ENCODE results near the gene OR6M1. TPM values are rescaled to one million over a fixed set of nuclear protein-coding genes. Genes with fewer than 3 reads are reported as not detected.

Gene OR6M1
- polyA plus RNA-seq, 1 of the 3 experiments (the other 2 are of a cell fraction) = not detected

DNA sequence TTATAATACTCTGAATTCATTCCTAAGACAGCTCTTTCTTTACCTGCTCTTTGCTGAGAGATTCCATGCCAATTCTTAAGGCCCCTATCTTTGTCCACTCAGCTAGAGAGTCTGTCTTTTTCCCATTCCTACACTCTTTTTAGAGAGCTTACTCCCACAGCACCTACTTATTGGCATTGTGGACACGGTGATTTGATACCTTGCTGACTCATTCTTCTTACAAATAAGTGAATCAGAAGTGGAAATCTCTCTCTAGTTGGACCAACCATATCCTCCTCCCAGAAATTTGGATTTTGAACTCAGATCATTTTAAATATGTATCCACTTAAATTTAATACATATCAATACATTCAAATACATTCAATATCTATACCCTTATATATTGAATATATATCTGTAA is 32.5 kb upstream of the OR6M1 start:
- POLR2A ChIA-PET = no interaction called here
- H3K9me2 ChIP-seq = no peaks in the 10 kb centered on the region
- H4K20me1 ChIP-seq (ENCODE audit: insufficient read depth) = no peaks in the 10 kb centered on the region
- H3K79me2 ChIP-seq (ENCODE audit: insufficient read depth) = no peaks in the 10 kb centered on the region
- no peak overlapping the region for H3K4me3 ChIP-seq (ENCODE audit: low read depth in 2 of 2, low read length in 1 of 2)
- CTCF ChIA-PET = no interaction called here
- H3F3A ChIP-seq (replicated peaks; ENCODE audit: insufficient read depth) = no peaks in the 10 kb centered on the region
- H3K9me3 ChIP-seq = no peaks in the 10 kb centered on the region
- TF ChIP-seq FOXJ3 (CRISPR knock-in tag; IDR thresholded peaks at IDR 0.05) = no peak
- no peak for TF ChIP-seq JUND (IDR thresholded peaks at IDR 0.05)
- TF ChIP-seq MXI1 (IDR thresholded peaks at IDR 0.05; ENCODE audit: low read depth, low read length) = no peak
- TF ChIP-seq CHD2 (IDR thresholded peaks at IDR 0.05; ENCODE audit: low read length, partially characterized antibody) = no peak
- TF ChIP-seq, protein P1, sequence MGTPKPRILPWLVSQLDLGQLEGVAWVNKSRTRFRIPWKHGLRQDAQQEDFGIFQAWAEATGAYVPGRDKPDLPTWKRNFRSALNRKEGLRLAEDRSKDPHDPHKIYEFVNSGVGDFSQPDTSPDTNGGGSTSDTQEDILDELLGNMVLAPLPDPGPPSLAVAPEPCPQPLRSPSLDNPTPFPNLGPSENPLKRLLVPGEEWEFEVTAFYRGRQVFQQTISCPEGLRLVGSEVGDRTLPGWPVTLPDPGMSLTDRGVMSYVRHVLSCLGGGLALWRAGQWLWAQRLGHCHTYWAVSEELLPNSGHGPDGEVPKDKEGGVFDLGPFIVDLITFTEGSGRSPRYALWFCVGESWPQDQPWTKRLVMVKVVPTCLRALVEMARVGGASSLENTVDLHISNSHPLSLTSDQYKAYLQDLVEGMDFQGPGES (IDR thresholded peaks at IDR 0.05; ENCODE audit: low read depth, low read length) = no peak
- no peak for TF ChIP-seq RCOR1 (IDR thresholded peaks at IDR 0.05; ENCODE audit: low read length)
- no peak for TF ChIP-seq GATA2 (CRISPR knock-in tag; IDR thresholded peaks at IDR 0.05)
- TF ChIP-seq TEAD4 (IDR thresholded peaks at IDR 0.05; ENCODE audit: borderline replicate concordance, insufficient read depth) = no peak
- TF ChIP-seq NFIC (IDR thresholded peaks at IDR 0.05; ENCODE audit: borderline replicate concordance) = no peak
- TF ChIP-seq, protein P2, sequence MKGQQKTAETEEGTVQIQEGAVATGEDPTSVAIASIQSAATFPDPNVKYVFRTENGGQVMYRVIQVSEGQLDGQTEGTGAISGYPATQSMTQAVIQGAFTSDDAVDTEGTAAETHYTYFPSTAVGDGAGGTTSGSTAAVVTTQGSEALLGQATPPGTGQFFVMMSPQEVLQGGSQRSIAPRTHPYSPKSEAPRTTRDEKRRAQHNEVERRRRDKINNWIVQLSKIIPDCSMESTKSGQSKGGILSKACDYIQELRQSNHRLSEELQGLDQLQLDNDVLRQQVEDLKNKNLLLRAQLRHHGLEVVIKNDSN (IDR thresholded peaks at IDR 0.05; ENCODE audit: borderline replicate concordance, low read depth) = no peak
- H3K27ac ChIP-seq (ENCODE audit: low read depth in 2 of 2, low read length in 1 of 2) = no peak overlapping the region
- no peak overlapping the region for H3K4me2 ChIP-seq
- no peaks in the 10 kb centered on the region; the same call in 1 of the 2 replicates for H3K27me3 ChIP-seq (ENCODE audit: insufficient read depth)
- DNase-seq = no peak
- H2AFZ ChIP-seq (ENCODE audit: low read depth) = no peak overlapping the region
- H3K36me3 ChIP-seq (replicated peaks in 1 of 2; ENCODE audit: control insufficient read depth in 1 of 2, insufficient read depth in 2 of 2, low read length in 1 of 2) = no peaks in the 10 kb centered on the region
- H3K9ac ChIP-seq = no peak overlapping the region
- no peaks in the 10 kb centered on the region for H3K4me1 ChIP-seq (ENCODE audit: control insufficient read depth in 1 of 2, insufficient read depth in 2 of 2, low read depth in 1 of 2, low read length in 1 of 2)
- WGBS (ENCODE audit: low lambda C conversion rate) = 0% methylated on average over 1 of the region's 1 CpG

DNA sequence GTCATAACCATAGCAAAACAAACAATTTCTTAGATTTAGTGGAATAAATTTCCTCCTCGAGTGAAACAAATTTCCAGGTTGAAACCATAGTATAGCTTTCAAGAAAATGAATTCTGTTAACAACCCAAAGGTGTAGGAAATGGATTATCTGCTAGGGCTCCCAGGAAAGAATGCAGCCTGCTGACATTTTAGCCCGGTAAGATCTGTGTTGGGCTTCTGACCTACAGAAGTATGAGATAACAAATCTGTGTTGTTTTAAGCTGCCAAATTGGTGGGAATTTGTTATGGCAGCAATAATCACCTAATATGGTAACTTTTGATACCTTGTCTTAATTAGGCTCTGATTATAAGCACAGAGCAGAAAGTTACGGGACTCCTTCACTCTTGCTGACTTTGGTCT is 32.0 kb upstream of the OR6M1 start:
- DNase-seq = no peak
- Histone ChIP-seq H3K36me3 (replicated peaks in 1 of 2; ENCODE audit: control insufficient read depth in 1 of 2, insufficient read depth in 2 of 2, low read length in 1 of 2) (no peaks in the 10 kb centered on the region), H3K4me1 (ENCODE audit: control insufficient read depth in 1 of 2, insufficient read depth in 2 of 2, low read depth in 1 of 2, low read length in 1 of 2) (no peaks in the 10 kb centered on the region), H2AFZ (ENCODE audit: low read depth) (no peak overlapping the region), H3K27ac (ENCODE audit: low read depth in 2 of 2, low read length in 1 of 2) (no peak overlapping the region), H3K79me2 (ENCODE audit: insufficient read depth) (no peaks in the 10 kb centered on the region), H3K4me2 (no peak overlapping the region), H3F3A (replicated peaks; ENCODE audit: insufficient read depth) (no peaks in the 10 kb centered on the region), H3K9ac (no peak overlapping the region), H4K20me1 (ENCODE audit: insufficient read depth) (no peaks in the 10 kb centered on the region), H3K27me3 (ENCODE audit: insufficient read depth) (no peaks in the 10 kb centered on the region; the same call in 1 of the 2 replicates), H3K4me3 (ENCODE audit: low read depth in 2 of 2, low read length in 1 of 2) (no peak overlapping the region), H3K9me3 (no peaks in the 10 kb centered on the region), H3K9me2 (no peaks in the 10 kb centered on the region)
- TF ChIP-seq FOSL2 (IDR thresholded peaks at IDR 0.05; ENCODE audit: borderline replicate concordance, low read depth) (no peak), NFIC (IDR thresholded peaks at IDR 0.05; ENCODE audit: borderline replicate concordance) (no peak), RFX5 (IDR thresholded peaks at IDR 0.05; ENCODE audit: low read length) (no peak), SMC3 (IDR thresholded peaks at IDR 0.05; ENCODE audit: low read depth, low read length) (no peak), MXI1 (IDR thresholded peaks at IDR 0.05; ENCODE audit: low read depth, low read length) (no peak), EP300 (IDR thresholded peaks at IDR 0.05; ENCODE audit: borderline replicate concordance in 1 of 2, low read depth in 1 of 2, low read length in 1 of 2) (no peak), FOXJ3 (CRISPR knock-in tag; IDR thresholded peaks at IDR 0.05) (no peak), NRF1 (IDR thresholded peaks at IDR 0.05; ENCODE audit: low read depth, low read length) (no peak), GABPA (IDR thresholded peaks at IDR 0.05; ENCODE audit: low read depth) (no peak), POLR2AphosphoS5 (IDR thresholded peaks at IDR 0.05; ENCODE audit: low read depth, low read length) (no peak), ELF1 (IDR thresholded peaks at IDR 0.05) (no peak), EZH2phosphoT487 (IDR thresholded peaks at IDR 0.05; ENCODE audit: borderline replicate concordance, low read depth) (no peak), SIN3A (IDR thresholded peaks at IDR 0.05; ENCODE audit: borderline replicate concordance, low read depth, low read length) (no peak)
- TF ChIP-seq, protein P3, sequence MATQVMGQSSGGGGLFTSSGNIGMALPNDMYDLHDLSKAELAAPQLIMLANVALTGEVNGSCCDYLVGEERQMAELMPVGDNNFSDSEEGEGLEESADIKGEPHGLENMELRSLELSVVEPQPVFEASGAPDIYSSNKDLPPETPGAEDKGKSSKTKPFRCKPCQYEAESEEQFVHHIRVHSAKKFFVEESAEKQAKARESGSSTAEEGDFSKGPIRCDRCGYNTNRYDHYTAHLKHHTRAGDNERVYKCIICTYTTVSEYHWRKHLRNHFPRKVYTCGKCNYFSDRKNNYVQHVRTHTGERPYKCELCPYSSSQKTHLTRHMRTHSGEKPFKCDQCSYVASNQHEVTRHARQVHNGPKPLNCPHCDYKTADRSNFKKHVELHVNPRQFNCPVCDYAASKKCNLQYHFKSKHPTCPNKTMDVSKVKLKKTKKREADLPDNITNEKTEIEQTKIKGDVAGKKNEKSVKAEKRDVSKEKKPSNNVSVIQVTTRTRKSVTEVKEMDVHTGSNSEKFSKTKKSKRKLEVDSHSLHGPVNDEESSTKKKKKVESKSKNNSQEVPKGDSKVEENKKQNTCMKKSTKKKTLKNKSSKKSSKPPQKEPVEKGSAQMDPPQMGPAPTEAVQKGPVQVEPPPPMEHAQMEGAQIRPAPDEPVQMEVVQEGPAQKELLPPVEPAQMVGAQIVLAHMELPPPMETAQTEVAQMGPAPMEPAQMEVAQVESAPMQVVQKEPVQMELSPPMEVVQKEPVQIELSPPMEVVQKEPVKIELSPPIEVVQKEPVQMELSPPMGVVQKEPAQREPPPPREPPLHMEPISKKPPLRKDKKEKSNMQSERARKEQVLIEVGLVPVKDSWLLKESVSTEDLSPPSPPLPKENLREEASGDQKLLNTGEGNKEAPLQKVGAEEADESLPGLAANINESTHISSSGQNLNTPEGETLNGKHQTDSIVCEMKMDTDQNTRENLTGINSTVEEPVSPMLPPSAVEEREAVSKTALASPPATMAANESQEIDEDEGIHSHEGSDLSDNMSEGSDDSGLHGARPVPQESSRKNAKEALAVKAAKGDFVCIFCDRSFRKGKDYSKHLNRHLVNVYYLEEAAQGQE (IDR thresholded peaks at IDR 0.05; ENCODE audit: low read depth, low read length) = no peak
- TF ChIP-seq, protein P4, sequence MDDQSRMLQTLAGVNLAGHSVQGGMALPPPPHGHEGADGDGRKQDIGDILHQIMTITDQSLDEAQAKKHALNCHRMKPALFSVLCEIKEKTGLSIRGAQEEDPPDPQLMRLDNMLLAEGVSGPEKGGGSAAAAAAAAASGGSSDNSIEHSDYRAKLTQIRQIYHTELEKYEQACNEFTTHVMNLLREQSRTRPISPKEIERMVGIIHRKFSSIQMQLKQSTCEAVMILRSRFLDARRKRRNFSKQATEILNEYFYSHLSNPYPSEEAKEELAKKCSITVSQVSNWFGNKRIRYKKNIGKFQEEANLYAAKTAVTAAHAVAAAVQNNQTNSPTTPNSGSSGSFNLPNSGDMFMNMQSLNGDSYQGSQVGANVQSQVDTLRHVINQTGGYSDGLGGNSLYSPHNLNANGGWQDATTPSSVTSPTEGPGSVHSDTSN (IDR thresholded peaks at IDR 0.05) = no peak
- TF ChIP-seq, protein P5, sequence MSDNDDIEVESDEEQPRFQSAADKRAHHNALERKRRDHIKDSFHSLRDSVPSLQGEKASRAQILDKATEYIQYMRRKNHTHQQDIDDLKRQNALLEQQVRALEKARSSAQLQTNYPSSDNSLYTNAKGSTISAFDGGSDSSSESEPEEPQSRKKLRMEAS (IDR thresholded peaks at IDR 0.05; ENCODE audit: low read depth) = no peak
- POLR2A ChIA-PET = no interaction called here
- 8% methylated on average over 3 of the region's 3 CpGs for whole genome bisulfite sequencing (ENCODE audit: low lambda C conversion rate)
- CTCF ChIA-PET = interaction anchor here (1.1 kb wide), 1 partner anchor 9 kb away, joined by 4 read pairs; no protein-coding TSS in a partner anchor
